Measurements from ENCODE around the gene TRPV5. TPM values are rescaled to one million over a fixed set of nuclear protein-coding genes. Genes with fewer than 3 reads are reported as not detected.

The TRPV5 gene
- total RNA-seq, 4 donors from 2014 or later = not detected

DNA sequence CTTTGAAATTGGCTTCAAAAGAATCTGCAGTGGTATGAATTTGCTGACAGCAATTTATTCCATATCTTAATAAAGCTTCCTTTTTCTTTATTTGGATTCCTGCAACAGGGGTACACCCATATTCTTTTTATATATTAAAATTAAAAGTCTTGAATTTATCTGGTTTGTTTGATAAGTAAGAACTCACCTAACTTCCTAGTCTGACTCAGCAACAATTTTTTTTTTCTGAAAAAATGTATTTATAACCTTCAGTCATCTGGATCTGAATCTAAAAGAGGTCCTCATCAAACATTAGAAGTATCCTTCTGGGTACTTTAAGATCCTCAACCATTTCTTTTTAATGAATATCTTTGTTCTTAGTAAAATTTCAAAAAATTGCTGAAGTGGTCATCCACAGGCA, 74.1 kb downstream of the TRPV5 start:
- Histone ChIP-seq H3K4me3 (no peak overlapping the region), H3K27me3 (no peaks in the 10 kb centered on the region), H3K9me3 (no peaks in the 10 kb centered on the region), H3K36me3 (no peaks in the 10 kb centered on the region), H3K4me1 (peaks cover 0 to 14% (median 4%) of the 10 kb centered on the region in 4 donors), H3K27ac (no peak overlapping the region)
- TF ChIP-seq POLR2AphosphoS5 (IDR thresholded peaks at IDR 0.05) = no peak
- intact Hi-C loops (cut with DNase I; ENCODE audit: low total_unique reads) = no loop called here
- DNase-seq = no peak
- in situ Hi-C loops (cut with MboI; ENCODE audit: low pct_ligation_motif_present in 1 of 4, low pct_unique_long_range_greater_than_20kb in 1 of 4, low sequenced_read_pairs in 3 of 4) = loop anchor here in 3 of 4 donors (10.0 to 25.0 kb wide), 2 partner anchors 145 to 353 kb away; partner anchors contain the start of gene TAS2R40 (in 3 of the 3)

Other genes with a start within 250 kb of the TRPV5 start
- not detected for gene PRSS1, start 184.3 kb downstream of the TRPV5 start, total RNA-seq
- not detected for gene PRSS2, start 162.8 kb downstream of the TRPV5 start, total RNA-seq
- gene EPHB6, start 78.7 kb downstream of the TRPV5 start, total RNA-seq = 10 to 100 TPM in 1 of 4 donors, 1 to 10 TPM in 3; 2.9 to 10.2 (median 4.5) TPM
- gene TRPV6, start 48.0 kb downstream of the TRPV5 start, total RNA-seq = 1 to 10 TPM in 1 of 4 donors, under 1 TPM in 1, not detected in 2; 0.14 to 2.9 TPM
- gene LLCFC1, start 5.7 kb upstream of the TRPV5 start, total RNA-seq = not detected
- under 1 TPM in 1 of 4 donors, not detected in 3; 0.37 TPM for gene KEL, start 28.6 kb upstream of the TRPV5 start, total RNA-seq
- not detected for gene OR9A2, start 93.4 kb upstream of the TRPV5 start, total RNA-seq
- gene OR6V1, start 118.6 kb upstream of the TRPV5 start, total RNA-seq = not detected
- not detected for gene PIP, start 198.3 kb upstream of the TRPV5 start, total RNA-seq
- not detected for gene TAS2R39, start 249.7 kb upstream of the TRPV5 start, total RNA-seq

Data from transverse colon (tissue), 4 donors.